ENCODE data around the gene CHST12. TPM values are rescaled to one million over a fixed set of nuclear protein-coding genes. Genes with fewer than 3 reads are reported as not detected.

The CHST12 gene
- total RNA-seq, 2 experiments from 2014 or later = 3.9 to 43.4 TPM

GRCh38 chr7:2487586-2488271 lies 84.3 kb downstream of the CHST12 start:
- no peak for DNase-seq (ENCODE audit: low spot score)
- Histone ChIP-seq H2AFZ (ENCODE audit: low read length) (no peak overlapping the region), H3K27ac (ENCODE audit: low read depth, low read length, poor library complexity, severe bottlenecking) (no peak overlapping the region), H3K4me2 (ENCODE audit: low read length) (no peak overlapping the region), H3K79me2 (ENCODE audit: insufficient read depth, low read depth, low read length) (no peaks in the 10 kb centered on the region), H3K36me3 (ENCODE audit: insufficient read depth, low read length) (no peaks in the 10 kb centered on the region), H3K4me1 (ENCODE audit: insufficient read depth, low read length, poor library complexity, severe bottlenecking) (no peaks in the 10 kb centered on the region), H3K9me3 (ENCODE audit: low read length) (no peaks in the 10 kb centered on the region), H3K9me2 (ENCODE audit: insufficient read depth, low read length) (no peaks in the 10 kb centered on the region), H4K20me1 (ENCODE audit: insufficient read depth, low read length) (no peaks in the 10 kb centered on the region), H3K4me3 (ENCODE audit: low read depth, low read length, poor library complexity, severe bottlenecking) (no peak overlapping the region)
- POLR2A ChIA-PET = no interaction called here
- no TSS peak for BruUV-seq (replicated peaks)
- intact Hi-C loops (cut with micrococcal nuclease; ENCODE audit: unreplicated experiment) = no loop called here
- CTCF ChIA-PET (ENCODE audit: unreplicated experiment) = no interaction called here
- TF ChIP-seq EZH2phosphoT487 (IDR thresholded peaks at IDR 0.05; ENCODE audit: borderline replicate concordance, low read depth, low read length) = no peak
- TF ChIP-seq, protein P1, sequence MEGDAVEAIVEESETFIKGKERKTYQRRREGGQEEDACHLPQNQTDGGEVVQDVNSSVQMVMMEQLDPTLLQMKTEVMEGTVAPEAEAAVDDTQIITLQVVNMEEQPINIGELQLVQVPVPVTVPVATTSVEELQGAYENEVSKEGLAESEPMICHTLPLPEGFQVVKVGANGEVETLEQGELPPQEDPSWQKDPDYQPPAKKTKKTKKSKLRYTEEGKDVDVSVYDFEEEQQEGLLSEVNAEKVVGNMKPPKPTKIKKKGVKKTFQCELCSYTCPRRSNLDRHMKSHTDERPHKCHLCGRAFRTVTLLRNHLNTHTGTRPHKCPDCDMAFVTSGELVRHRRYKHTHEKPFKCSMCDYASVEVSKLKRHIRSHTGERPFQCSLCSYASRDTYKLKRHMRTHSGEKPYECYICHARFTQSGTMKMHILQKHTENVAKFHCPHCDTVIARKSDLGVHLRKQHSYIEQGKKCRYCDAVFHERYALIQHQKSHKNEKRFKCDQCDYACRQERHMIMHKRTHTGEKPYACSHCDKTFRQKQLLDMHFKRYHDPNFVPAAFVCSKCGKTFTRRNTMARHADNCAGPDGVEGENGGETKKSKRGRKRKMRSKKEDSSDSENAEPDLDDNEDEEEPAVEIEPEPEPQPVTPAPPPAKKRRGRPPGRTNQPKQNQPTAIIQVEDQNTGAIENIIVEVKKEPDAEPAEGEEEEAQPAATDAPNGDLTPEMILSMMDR (conservative IDR thresholded peaks at IDR 0.05; ENCODE audit: low read length) = no peak

DNA sequence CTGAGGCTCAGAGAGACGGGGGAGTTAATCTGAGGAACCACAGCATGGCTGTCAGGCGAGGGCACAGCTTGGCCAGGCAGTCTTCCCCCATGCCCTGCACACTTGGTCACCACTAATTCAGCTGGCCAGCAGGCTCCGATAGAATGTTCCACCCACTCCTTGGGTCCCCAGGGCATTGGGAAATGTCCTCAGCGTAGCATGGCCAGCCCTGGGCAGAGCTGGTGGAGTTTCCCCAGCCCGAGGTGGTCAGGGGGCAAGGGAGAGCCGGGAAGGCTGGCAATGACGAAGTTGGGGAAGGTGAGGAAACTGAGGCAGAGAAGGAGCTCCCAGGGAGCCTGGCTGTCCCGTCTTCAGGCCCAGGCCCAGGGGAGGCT lies 84.8 kb downstream of the CHST12 start:
- no peak overlapping the region for H3K27ac ChIP-seq (ENCODE audit: low read depth, low read length, poor library complexity, severe bottlenecking)
- no peak overlapping the region for H3K4me2 ChIP-seq (ENCODE audit: low read length)
- no peaks in the 10 kb centered on the region for H3K9me2 ChIP-seq (ENCODE audit: insufficient read depth, low read length)
- H3K36me3 ChIP-seq (ENCODE audit: insufficient read depth, low read length) = no peaks in the 10 kb centered on the region
- no peaks in the 10 kb centered on the region for H3K4me1 ChIP-seq (ENCODE audit: insufficient read depth, low read length, poor library complexity, severe bottlenecking)
- no peaks in the 10 kb centered on the region for H3K9me3 ChIP-seq (ENCODE audit: low read length)
- no peaks in the 10 kb centered on the region for H3K79me2 ChIP-seq (ENCODE audit: insufficient read depth, low read depth, low read length)
- no peaks in the 10 kb centered on the region for H4K20me1 ChIP-seq (ENCODE audit: insufficient read depth, low read length)
- ChIA-PET CTCF (ENCODE audit: unreplicated experiment) (no interaction called here), POLR2A (no interaction called here)
- intact Hi-C loops (cut with micrococcal nuclease; ENCODE audit: unreplicated experiment) = no loop called here
- TF ChIP-seq EZH2phosphoT487 (IDR thresholded peaks at IDR 0.05; ENCODE audit: borderline replicate concordance, low read depth, low read length) = no peak
- TF ChIP-seq, protein P1 (conservative IDR thresholded peaks at IDR 0.05; ENCODE audit: low read length) = no peak
- DNase-seq (ENCODE audit: low spot score) = no peak
- H2AFZ ChIP-seq (ENCODE audit: low read length) = no peak overlapping the region
- H3K4me3 ChIP-seq (ENCODE audit: low read depth, low read length, poor library complexity, severe bottlenecking) = no peak overlapping the region
- BruUV-seq (replicated peaks) = no TSS peak

DNA sequence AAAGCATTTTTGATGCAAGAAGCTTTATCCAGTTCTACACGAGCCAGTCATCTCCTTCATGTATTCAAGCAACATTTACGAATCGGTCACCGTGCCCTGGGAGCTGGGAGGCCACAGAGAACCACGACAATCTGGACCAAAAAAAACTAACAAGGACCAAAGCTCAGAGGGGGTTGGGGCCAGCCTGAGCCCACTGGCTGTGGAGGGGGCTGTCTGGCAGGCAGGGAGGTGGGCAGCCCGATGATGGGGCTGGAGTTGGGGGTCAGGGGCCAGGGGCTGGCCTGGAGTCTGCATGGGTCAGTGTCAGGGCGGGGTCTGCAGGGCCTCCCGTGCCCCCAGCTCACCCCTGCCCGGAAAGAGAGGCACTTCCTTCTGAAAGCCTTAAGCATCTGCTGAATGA lies 85.3 kb downstream of the CHST12 start:
- intact Hi-C loops (cut with micrococcal nuclease; ENCODE audit: unreplicated experiment) = no loop called here
- Histone ChIP-seq H3K4me2 (ENCODE audit: low read length) (no peak overlapping the region), H3K4me3 (ENCODE audit: low read depth, low read length, poor library complexity, severe bottlenecking) (no peak overlapping the region), H3K36me3 (ENCODE audit: insufficient read depth, low read length) (no peaks in the 10 kb centered on the region), H3K9me3 (ENCODE audit: low read length) (no peaks in the 10 kb centered on the region), H3K4me1 (ENCODE audit: insufficient read depth, low read length, poor library complexity, severe bottlenecking) (no peaks in the 10 kb centered on the region), H4K20me1 (ENCODE audit: insufficient read depth, low read length) (no peaks in the 10 kb centered on the region), H3K79me2 (ENCODE audit: insufficient read depth, low read depth, low read length) (no peaks in the 10 kb centered on the region), H2AFZ (ENCODE audit: low read length) (no peak overlapping the region), H3K9me2 (ENCODE audit: insufficient read depth, low read length) (no peaks in the 10 kb centered on the region), H3K27ac (ENCODE audit: low read depth, low read length, poor library complexity, severe bottlenecking) (no peak overlapping the region)
- no peak for DNase-seq (ENCODE audit: low spot score)
- BruUV-seq (replicated peaks) = no TSS peak
- POLR2A ChIA-PET = no interaction called here
- CTCF ChIA-PET (ENCODE audit: unreplicated experiment) = no interaction called here
- TF ChIP-seq, protein P1 (conservative IDR thresholded peaks at IDR 0.05; ENCODE audit: low read length) = no peak
- TF ChIP-seq EZH2phosphoT487 (IDR thresholded peaks at IDR 0.05; ENCODE audit: borderline replicate concordance, low read depth, low read length) = no peak
